GM19035 (cell line): ENCODE data around the gene HOXC10.

Source experiments
- ATAC-seq: cut with Tn5 transposase; IDR thresholded peaks from one replicate; pipeline ENCODE4 v1.9.1; 2021; ENCODE audit not compliant: unreplicated experiment

HOXC10 gene

DNA sequence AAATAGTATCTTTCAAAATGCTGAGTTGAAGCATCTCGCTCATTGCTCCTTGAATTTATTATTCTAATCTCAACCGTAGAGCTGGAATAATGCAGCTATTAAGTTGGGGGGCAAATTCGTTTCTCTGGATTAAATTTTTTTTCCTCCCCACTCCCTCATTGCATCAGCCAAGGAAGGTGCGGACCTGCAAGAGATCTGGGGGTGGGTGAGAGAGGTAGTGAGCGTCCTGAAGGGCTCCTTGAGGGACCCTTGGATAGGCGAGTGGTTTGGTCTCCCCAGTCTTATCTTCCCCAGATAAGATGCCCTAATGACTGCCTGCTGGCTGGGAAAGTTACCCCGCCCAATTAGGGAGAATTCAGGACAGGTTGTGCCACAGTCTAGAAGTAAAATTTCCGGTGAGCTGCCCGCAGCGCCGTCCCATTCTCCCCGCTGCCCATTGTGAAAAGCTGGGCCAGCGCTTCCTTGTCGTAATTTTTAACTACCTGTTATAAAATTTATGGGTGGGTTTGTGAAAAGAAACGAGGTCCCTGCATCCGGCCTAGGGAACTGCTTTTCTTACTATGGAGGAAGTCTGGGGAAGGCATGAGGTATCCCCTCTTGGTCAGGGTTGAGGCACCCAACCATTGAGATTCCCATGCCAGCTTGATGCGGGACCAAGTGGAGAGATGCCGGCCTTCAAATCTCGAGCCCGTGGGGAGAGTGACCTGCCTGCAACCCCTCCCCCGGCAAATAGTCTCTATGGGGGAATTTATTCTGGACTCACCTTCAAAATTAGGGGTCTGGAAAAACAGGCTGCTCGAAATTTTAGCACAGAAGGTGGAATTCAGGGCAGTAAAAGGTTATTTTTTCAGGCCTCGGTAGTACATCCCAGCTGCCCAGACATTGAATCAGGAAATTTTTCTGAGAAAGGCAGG, 30.3 kb downstream of the HOXC10 start:
- no peak for ATAC-seq

DNA sequence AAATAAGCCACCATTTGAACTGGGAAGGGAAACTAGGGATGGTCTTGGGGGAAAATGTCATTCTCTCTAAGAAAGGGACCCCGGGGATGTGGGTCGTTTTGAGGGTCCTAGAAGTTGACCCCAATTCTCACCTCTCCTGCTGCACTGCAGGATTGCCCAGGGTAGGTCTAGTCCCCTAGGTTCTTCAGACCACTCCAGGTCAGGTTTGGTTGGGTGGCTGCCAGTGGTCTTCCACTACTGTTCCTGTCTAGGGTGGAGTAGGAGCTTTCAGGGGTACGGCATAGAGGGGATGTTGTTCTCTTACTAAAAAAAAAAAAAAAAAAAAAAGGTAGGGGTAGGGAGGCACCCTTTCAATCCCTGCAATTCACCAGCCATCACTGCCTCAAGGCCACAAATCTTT, 31.1 kb downstream of the HOXC10 start:
- ATAC-seq = no peak

DNA sequence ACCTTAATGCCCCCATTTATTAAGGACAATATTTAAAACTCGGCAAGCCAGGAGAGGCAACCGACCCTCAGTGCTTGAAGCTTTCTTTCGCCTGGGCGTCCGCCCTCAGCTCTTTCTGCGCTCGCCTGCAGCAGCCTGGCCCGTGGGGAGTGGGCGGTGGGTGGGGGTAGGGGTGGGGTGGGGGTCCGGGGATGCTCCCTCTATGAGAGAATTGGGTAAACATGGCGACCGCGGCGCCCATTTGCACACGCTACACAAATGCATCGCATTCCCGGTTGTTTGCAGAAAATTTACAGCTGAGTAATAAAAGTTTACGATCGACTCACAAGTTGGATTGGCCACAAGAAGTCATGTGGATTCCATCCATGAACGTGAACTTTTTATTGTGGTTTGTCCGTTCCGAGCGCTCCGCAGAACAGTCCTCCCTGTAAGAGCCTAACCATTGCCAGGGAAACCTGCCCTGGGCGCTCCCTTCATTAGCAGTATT, 31.6 kb downstream of the HOXC10 start:
- ATAC-seq = no peak

DNA sequence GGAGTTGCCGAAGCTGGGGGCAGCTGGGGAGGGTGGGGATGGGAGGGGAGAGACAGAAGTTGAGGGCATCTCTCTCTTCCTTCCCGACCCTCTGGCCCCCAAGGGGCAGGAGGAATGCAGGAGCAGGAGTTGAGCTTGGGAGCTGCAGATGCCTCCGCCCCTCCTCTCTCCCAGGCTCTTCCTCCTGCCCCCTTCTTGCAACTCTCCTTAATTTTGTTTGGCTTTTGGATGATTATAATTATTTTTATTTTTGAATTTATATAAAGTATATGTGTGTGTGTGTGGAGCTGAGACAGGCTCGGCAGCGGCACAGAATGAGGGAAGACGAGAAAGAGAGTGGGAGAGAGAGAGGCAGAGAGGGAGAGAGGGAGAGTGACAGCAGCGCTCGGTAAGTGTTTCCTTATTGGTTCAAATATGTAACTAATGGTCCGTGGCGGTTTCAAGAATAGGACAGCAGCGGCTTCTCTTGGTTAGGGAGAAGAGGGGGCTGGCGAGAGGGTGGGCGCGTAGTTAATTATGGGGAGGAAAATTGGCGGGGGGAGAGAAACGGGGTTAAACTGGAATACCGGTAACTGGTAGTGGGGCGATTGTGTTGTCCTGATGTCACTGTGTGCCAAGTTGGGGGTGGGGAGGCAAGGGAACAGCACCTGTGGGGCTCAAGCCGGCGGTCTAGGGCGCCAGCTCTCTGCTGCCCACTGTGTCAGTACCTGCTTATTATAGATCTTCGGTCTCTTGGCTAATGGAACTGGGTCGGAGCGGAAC, 32.3 kb downstream of the HOXC10 start:
- peak; percentile 40 for ATAC-seq

DNA sequence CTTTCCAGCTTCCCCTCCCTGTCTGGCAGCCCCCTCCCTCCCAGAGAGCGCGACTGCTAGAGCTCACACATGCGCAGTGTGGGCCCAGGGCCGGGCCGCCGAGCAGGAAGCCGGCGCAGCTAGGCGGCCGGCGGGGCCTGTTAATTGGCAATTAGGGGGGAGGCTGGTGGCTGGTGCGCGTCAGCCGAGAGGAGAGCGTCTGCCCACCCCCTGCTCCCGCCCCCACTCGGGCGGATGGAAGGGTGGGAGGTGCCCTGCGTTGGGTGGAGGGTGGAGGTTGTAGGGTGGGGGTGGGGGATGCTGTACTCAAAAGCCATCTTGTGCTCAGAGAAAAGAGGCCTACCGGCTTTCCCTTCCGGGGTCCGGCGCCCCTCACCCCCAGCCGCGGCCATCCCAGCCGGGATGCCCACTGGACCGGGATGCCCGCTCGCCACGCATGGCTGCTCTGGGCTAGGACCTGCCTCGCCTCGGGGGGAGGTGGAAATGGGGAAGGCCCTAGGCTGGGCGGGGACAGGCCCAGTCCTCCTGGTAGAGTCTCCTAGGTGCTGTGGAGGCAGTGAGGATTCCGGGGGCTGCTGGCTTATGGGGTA, 33.0 kb downstream of the HOXC10 start:
- ATAC-seq = peak; percentile 84

DNA sequence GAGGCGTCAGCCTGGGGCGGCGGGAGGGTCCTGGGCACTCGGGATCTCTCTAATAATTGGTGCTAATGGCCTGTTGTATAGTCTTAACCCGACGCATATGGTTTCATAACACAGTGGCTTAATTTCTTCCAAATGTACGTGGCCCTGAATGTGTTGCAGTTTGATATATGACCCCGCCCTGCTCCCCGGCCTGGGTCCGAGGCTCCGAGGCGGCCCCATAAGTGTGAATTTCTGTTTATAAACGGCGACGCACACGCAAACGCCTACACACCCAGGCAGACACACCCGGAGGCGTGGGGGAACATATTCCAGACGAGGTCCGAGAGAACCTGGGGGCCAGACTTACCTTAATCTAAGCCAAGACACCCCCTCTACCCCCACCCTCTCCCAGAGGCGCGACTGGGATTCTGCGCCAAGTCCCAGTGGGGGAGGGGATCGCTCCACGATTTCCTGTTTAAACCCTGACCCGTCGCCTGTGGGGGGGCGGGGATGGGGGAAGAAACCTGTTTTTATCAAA, 33.6 kb downstream of the HOXC10 start:
- ATAC-seq = no peak

DNA sequence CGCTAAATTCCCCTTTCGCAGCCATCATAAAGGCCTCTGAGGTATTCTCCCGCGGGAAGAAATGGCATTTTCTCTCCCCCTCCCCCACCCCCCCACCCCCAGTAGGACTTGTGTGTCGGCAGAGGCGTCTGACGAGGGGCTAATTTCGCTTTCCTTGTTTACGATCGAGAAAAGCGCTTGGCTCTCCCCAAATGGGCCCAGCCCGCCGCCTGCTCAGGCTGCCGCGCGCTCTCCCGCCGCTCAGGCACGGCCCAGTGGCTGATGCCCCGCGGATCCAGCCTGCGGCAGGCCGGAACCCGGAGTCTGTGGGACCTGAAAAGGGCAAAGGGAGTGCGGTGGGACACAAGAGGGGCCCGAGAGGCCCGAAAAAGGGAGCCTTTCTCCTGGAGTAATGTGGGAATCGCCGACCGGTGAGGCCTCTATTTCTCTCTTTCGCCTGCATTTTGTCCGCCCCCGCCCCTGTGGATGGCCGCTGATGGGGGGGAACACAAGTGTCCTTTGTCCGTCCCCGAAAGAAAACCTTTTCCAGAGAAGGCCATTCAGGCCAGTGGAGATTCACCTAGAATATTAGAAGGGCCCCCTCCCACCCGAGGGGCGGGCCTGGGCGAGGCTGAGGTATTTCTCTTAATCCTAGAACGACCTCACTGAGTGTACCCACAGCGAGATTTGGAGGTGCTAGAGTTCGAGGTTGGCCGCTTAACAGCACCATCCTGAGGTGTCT, 34.3 kb downstream of the HOXC10 start:
- no peak for ATAC-seq

DNA sequence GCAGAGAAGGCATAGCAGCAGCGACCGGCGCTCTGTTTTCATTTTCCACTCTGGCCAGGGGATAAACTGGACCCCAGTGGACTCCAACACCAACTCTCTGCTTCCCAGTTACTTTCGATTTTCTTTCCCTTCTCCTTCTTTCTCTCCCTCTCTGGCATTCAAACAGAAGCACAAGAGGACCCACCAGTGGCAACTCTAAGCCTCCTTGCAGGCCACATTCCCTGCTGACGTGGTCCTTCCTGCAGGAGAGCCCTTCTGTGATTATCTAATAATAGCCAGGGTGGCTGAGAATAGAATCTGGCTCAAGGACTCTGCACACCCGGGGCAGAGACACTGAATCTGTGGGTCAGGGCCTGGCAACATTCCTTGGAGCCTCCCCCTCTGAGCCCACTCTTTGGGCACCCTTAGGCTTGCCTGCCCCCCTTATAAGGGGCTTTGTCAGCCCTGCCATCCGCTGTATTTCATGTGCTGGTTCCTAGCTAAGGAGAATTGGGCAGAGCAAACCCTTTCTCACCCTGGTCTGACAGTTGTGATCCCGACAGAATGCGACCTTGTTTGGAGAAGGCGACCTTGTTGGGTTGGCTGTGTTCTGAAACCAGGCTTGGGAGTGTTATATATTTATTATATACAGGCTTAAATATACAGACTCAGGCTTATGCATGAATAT, 35.1 kb downstream of the HOXC10 start:
- ATAC-seq = no peak

DNA sequence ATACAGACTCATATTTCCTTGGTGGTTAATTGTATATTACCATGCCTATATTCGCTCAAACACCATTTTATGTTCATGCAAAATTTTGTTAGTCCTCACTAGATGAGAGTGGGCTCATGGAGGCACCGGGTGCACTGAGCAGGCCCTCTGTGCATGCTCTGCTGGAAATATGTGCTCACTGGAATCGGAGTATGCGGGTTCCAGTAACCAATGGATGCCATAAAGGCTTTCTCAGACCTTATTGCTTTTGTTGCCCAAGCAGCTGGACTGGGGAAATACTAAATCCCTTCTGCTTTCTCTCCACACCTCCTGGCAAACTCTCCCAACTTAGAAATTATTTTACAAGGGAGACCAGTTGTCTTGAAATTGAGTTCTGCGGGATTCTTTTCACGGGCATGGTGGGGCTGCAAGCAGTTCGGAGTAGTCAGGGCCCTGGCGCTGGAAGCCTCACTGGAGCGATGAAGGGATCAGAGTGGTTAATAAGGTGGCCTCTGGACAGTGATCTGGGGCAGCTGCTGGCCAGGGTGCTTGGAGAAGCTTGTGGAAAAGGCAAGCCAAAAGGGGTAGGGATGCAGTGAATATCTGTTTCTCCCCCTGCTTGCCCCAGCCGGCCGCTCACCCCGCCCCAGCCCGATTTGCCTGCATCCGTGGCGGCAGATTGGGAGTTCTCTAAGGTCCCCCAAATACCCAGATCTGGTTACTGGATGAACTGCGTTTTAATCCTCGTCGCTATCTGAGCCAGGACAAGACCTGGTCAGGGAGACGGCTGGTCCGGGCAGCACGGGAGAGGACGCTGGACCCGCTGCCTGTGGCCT, 35.9 kb downstream of the HOXC10 start:
- no peak for ATAC-seq

DNA sequence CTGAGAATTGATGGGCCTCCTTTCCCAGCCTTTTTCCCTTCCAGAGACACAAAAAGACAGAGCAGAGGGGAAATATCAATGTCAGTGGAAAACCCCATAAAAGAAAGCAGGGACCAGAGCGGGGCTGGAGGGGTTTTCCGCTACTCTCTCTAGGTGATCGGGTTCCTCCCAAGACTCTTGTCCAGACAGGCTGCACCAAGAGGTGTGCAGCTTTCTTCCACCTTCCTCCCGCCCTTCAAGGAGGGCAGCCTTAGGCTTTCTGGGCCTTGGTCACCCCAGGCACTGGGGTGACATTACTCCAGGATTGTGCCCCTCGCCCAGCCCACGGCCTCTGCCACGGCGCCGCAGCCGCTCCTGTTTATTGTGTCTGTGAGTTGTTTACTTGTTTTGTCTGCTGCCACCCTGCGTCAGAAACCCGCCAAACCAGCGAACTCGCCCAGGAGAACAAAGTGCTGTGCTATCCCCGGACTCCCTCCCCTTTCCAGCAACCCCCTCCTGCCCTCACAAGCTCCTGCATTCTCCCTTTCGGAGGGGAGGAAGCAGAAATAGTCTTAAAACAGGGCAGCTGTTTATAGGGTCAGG, 36.6 kb downstream of the HOXC10 start:
- ATAC-seq = no peak

DNA sequence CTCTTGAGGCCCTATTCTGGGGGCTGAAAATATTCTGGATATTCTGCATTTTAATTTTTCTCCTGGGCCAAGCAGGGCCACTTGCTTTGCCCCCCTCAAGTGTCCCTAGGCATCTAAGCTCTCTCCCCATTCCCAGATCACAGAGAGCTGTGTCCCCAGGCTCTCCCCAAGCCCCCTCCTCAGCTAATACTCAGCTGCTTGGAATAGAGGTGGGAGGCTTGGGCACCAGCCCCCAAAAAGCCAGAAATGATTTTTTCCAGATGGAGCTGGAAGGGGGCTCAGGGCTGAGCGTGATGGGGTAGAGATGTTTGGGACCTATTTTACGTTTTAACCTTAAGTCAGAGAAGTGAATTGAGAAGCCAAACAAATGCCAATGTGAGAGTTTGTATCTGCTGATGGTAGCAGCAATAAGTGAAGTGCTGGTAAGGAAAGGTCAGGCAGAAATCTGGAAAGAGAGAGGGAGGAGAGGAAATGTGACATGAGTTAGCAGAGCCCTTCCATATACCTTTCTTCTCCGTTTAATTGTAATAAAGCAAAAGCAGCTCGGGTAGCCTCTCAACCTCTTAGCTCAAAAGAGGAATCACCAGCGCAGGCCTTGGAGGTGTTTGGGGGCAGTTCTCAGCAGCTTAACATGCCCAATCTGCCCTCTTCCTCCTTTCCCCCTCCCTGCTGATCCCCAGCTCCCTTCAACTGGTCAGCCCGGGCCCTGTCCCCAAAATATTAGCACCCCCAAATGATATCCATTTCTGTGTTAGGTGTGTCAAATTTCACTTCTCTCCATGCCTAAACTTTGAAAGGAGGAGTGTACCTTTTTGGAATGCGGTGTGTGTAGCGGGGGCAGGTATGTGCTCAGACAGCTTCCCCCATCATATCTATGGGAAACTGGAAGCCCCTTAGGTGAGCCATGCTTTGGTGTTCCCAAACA, 38.3 kb downstream of the HOXC10 start:
- ATAC-seq = no peak

DNA sequence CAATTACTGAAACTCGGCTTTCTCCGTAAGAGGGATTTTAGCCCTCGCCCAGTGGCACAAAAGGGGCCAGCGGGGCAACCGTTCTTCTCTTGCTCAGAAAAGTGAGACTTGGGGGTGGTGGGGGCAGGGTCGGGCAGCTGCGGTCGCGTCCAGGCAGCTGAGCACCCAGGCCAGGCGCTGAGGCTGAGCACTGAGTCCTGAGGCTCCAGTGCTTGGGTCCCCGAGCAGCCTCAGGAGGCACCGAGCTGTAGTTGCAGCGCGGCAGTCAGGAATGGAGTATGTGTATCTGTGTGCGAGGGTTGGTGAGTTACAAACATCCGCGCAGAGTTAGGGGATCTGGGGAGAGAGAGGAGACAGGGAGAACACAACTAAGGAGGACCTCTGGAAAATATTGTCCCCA, 39.2 kb downstream of the HOXC10 start:
- ATAC-seq = no peak

DNA sequence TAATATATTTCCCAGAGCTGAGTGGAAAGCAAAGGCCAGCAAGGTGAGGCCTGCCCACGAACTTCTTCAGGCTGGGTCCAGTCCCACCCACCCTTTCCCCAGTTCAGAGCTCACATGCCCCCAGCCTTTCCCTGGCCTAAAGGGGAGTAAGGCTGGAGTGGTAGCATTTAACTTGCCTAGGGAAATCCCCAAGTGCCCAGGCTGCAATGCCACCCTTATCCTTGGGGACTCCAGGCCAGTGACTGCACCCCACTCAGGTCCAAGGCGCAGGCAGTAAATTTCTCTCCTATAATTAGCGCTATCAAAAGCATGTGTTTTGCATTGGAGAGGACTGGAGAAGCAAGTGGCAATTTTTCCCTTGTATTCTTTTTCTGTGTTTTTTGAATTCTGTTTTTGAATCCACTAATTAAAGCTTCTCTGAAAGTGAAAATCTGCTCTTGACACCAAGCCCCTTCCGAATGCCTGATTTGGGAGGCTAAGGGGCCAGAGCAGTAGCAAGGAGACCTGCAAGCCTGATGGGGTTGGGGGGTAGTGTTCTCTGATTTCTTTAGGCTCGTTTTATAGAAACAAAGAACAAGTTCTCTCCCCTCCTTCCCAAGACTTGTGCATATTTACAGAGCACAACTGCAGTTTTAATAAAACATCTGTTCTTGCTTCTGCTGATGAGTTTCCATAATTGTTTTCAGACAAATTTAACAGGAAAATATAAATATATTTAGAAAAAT, 39.8 kb downstream of the HOXC10 start:
- no peak for ATAC-seq

DNA sequence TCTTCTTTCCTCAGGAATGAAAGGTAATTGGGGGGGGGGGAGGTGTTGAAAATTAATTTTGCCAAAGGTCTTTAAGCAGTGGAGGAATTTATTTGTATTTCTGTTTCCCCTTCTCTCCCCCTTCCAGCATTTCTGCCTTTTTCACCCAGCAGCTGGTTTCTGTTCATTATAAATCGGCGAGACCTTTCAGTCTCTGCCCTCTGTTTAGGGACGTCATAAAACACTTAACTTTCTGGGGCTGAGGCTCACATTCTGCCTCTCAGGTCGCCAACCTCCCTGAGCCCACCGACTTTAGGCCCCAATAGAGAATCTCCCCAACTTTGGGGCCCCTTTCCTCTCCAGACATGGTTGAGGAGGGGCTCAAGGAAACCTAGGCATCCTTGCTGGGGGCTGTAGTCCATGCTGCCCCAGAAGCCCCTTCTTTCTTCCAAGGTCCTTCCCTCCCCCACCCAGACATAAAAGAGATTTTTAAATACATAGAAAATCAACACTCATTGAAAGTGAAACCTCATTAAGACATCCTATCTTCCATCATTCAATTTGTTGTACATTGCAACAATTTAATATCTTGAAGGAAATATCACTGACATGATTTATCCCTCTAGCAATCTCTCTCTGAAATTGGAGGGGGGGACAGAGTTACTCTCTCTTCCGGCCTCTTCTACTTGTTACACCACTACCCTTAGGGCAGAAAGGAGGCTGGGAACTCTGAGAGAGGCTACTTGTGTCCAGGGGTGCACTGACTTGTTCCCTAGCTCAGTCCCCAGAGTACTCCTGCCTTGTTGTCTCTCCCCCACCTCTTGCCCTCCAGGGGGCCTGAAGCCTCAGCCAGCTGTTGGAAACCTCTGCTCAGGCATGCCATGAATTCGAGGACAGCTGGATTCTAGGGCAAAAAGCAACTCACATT, 40.8 kb downstream of the HOXC10 start:
- ATAC-seq = no peak

DNA sequence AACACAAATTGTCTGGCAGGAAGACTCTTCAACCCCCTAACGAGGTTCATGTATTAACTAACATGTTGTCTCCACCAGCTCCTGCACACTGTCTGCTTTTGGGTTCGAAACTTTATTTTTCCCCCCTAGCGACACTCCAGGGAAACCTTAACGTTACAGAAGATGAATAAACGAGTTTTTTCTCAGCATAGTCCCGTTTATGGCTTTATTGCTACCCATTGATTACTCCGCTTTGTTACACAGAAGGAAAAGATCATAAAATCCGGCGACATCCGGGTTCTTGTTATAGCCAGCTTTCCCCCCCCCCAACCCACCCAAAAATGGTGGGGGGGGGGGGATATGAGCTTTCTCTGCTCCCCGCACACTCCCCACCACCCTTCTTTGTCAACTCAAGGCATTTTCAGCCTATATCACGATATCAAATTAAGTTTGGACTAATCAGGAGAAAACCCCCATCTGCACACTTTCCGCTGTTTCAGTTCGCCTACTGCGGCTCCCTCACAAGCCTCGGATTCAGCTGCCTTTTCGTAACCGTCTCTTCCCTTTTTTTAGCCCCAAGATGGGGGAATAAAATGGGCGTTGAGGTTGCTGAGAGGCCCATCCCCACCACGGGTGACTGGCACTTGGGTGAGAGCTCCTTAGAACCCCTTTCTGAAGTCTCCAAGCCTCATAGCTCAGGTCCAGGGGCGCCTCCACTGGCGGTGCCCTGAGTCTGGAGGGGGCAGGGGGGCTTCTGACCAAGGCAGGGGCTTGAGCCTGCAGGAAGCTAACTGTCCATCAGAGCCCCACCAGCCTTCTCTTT, 41.9 kb downstream of the HOXC10 start:
- ATAC-seq = no peak

DNA sequence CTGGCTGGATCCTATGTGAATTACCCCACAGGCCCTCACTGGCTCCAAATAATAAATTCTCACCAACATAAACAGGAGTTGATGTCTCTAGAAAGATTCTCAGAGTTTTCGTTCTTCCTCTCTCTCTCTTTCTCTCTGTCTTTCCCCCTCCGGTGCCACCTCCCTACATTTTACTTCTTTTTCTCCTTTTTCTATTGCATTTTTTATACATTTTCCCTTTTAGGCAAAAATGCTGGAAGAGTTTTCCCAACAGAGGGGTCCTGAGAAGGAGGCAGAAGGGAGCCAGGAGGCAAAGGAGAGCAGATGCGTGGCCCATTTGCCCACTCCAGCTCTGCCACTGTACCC, 42.5 kb downstream of the HOXC10 start:
- no peak for ATAC-seq
